GM12892 (cell line): ENCODE measurements around the gene SLC2A9.

Experiments used
- DNase-seq: peaks from one replicate; pipeline ENCODE4 v3.0.0; 2011; ENCODE audit not compliant: insufficient read length
- FAIRE-seq: peaks from 2 replicates; lab custom pipeline; 2011; peaks lifted over from hg19 to GRCh38; lab: Jason Lieb, UNC
- POLR2A ChIP-seq: IDR thresholded peaks from 2 replicates; pipeline ENCODE4 v1.6.1; 2011; ENCODE audit warnings: low read depth, low read length, control low read depth
- POLR2AphosphoS5 ChIP-seq: IDR thresholded peaks from 2 replicates; pipeline ENCODE4 v1.6.1; 2011; ENCODE audit warnings: low read depth, low read length, control low read depth
- TAF1 ChIP-seq: IDR thresholded peaks from 2 replicates; pipeline ENCODE4 v1.6.1; 2011; ENCODE audit warnings: low read depth, mild to moderate bottlenecking, control low read depth, low read length, borderline replicate concordance

The SLC2A9 gene

GRCh38 chr4:9893329-9894108 lies 127.8 kb downstream of the SLC2A9 start:
- no peak for DNase-seq
- no peak for FAIRE-seq
- TF ChIP-seq TAF1 = no peak
- TF ChIP-seq POLR2AphosphoS5 = no peak
- no peak for TF ChIP-seq POLR2A

- no peak for TF ChIP-seq TAF1
- no peak for TF ChIP-seq POLR2AphosphoS5
- no peak for TF ChIP-seq POLR2A
- FAIRE-seq (no peak), DNase-seq (no peak)
These were observed 129.6 kb downstream of the SLC2A9 start for GRCh38 chr4:9891740-9892139.

- FAIRE-seq (no peak), DNase-seq (no peak)
- TF ChIP-seq POLR2A = no peak
- no peak for TF ChIP-seq POLR2AphosphoS5
- TF ChIP-seq TAF1 = no peak
These were observed 130.2 kb downstream of the SLC2A9 start for GRCh38 chr4:9891056-9891455.

GRCh38 chr4:9889306-9889705 lies 132.0 kb downstream of the SLC2A9 start:
- no peak for FAIRE-seq
- TF ChIP-seq POLR2AphosphoS5 (no peak), TAF1 (no peak), POLR2A (no peak)
- DNase-seq = no peak

- DNase-seq = no peak
- no peak for FAIRE-seq
- TF ChIP-seq POLR2A (no peak), TAF1 (no peak)
These were observed 135.3 kb downstream of the SLC2A9 start for GRCh38 chr4:9885958-9886357.

GRCh38 chr4:9880406-9881197 lies 140.7 kb downstream of the SLC2A9 start:
- FAIRE-seq (no peak), DNase-seq (no peak)
- no peak for TF ChIP-seq POLR2A
- no peak for TF ChIP-seq POLR2AphosphoS5

DNA sequence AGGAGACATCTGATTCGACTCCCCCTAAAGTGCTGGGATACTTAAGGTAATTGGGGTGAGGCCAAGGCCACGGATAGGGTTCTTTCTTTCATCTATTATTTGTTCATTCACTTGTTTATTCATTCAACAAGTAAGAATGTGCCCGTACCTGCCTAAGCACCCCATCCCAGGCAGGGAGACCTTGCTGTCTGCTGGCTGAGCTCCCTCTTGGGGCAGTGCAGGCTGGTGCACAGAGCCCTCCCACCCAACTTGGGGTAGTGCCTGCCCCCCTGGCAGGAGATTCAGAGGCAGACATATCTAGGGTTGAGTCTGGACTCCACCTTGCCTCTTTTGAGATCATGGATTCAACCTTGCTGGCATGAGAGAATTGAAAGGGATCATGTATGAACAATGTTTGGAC lies 144.2 kb downstream of the SLC2A9 start:
- FAIRE-seq (no peak), DNase-seq (no peak)
- no peak for TF ChIP-seq TAF1
- TF ChIP-seq POLR2AphosphoS5 = no peak
- TF ChIP-seq POLR2A = no peak

DNA sequence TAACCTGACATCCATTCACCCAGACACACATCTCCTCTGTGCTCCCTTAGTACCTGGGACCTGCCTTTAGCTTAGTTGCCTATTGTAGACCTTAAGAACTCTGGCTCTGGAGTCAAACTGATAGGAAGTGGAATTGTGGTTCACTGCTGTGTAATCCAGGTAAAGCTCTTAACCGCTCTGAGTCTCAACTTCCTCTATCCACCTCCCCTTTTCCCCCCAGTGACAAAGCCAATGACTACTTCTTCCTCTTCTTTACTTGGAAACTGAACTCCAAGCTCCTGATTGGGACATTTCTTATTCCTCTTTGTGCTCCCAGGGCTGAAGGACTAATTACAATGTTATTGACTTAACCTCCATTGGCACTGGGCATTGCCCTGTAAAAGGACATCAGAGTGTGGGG lies 145.8 kb downstream of the SLC2A9 start:
- DNase-seq (no peak), FAIRE-seq (no peak)
- no peak for TF ChIP-seq POLR2AphosphoS5

- FAIRE-seq = no peak
- TF ChIP-seq POLR2AphosphoS5 (no peak), TAF1 (no peak), POLR2A (no peak)
- DNase-seq = no peak
These were observed 146.9 kb downstream of the SLC2A9 start for GRCh38 chr4:9874385-9874784.

GRCh38 chr4:9870165-9870790 lies 151.0 kb downstream of the SLC2A9 start:
- TF ChIP-seq POLR2A (no peak), TAF1 (no peak), POLR2AphosphoS5 (no peak)
- FAIRE-seq (no peak), DNase-seq (no peak)

DNA sequence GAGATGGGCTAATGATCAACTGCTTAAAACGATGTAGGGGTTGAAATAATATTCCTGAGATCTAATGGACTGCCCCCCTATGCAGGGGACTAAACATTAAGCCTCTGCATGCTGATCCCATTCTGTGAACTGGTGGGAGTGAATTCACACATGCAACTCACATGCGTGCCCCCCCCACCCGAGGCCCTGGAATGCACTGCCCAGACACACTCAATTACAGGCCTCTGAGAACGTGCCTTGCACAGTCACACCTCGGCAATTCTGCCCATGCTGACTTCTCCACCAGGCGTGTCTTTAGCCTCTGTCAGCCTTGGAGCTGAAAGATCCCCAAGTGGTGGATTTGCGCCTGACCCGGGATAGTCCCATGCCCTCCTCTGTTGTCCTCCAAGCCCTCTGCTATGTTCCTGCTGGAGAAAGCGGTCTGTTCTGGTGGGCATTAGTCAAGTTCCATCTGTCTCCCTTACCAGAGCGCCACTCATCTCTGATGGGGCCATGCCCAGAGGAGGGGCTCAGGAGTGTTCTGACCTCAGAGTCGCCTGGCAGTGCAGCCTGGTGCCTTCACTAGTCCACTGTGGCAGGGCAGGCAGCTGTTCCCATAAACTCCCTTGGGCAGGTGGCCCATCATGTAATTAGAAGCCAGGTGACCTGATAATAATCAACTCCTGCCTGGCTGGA lies 153.4 kb downstream of the SLC2A9 start:
- FAIRE-seq = no peak
- no peak for DNase-seq
- TF ChIP-seq POLR2AphosphoS5 = no peak
- no peak for TF ChIP-seq POLR2A
- no peak for TF ChIP-seq TAF1
